GM19238 (cell line): ENCODE measurements around the gene GPATCH1.

Experiments
- DNase-seq: peaks from one replicate; pipeline ENCODE4 v3.0.0; 2011; ENCODE audit warnings: low spot score; ENCODE audit not compliant: insufficient read length

GPATCH1 gene

DNA sequence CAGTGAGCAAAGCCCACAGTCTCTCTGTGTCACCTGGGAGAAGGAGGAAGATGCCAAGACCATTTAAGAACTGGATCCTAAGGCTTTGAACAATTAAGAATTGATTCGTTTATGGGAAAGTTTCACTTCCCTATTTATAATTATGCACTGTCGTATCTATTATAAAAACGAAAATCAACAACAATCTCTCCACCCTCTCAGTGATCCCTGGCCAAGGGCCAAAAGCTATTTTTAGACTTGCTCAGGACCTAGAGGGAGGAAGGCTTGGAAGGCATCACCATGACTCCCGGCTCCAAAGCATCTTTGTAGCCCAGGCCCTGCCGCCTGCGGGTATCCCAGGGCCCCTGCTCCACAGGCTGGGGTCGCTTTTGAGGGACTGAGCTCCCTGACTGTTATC lies 17.6 kb upstream of the GPATCH1 start:
- no peak for DNase-seq

- no peak for DNase-seq
These were observed 17.1 kb upstream of the GPATCH1 start for GRCh38 chr19:33063753-33064457.

GRCh38 chr19:33064458-33064791 lies 16.6 kb upstream of the GPATCH1 start:
- DNase-seq, result peak; percentile 36

GRCh38 chr19:33064792-33065550 lies 16.0 kb upstream of the GPATCH1 start, which contains the start of gene RHPN2:
RHPN2 (minus strand) TSS chr19:33064888; CDS start chr19:33064852, 36 bp downstream.
- DNase-seq, result peak; percentile 70

- DNase-seq, result no peak
These were observed 14.4 kb upstream of the GPATCH1 start for GRCh38 chr19:33066543-33066942.

- DNase-seq, result no peak
These were observed 13.9 kb upstream of the GPATCH1 start for GRCh38 chr19:33067121-33067520.

DNA sequence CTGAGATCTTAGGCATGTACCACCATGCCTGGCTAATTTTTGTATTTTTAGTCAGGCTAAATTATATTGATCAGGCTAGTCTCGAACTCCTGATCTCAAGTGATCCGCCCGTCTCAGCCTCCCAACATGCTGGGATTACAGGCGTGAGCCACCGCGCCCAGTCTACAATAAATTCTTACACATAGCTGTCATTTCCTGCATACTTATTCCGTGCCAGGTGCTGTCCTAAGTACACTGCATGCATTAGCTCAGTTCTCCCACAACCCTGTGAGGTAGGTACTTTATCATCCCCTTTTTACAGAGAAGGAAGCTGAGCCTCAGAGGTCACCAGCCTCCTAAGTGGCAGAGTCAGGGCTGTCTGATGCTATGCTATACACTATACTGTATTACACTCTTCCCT lies 9.1 kb upstream of the GPATCH1 start:
- DNase-seq, result no peak

- no peak for DNase-seq
These were observed 5.5 kb upstream of the GPATCH1 start for GRCh38 chr19:33075519-33075918.

DNA sequence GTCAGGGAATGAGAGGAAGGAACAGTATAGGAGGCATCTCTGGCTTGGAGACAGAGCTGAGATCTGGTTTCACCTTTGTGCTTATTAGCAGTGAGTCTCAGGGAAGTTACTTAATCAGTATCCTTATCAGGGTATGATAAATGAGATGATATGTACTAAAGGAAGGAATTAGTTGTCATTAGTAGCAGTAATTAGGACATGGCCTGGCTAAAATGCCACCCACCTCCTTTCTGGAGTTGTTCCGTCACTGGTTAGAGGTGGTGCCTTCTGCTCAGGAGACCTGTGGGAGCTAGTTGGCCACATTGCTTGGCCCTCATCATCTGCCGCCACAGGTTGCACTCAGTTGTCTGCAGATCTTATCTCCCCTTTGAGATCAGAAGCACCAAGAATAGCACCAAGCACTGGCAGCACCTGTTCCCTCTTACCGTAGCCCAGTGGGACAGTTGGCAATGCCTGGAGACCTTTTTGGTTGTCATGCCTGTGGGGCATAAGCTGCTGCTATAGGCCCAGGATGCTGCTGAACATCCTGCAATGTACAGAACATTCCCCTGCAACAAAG lies 4.7 kb downstream of the GPATCH1 start:
- no peak for DNase-seq

DNA sequence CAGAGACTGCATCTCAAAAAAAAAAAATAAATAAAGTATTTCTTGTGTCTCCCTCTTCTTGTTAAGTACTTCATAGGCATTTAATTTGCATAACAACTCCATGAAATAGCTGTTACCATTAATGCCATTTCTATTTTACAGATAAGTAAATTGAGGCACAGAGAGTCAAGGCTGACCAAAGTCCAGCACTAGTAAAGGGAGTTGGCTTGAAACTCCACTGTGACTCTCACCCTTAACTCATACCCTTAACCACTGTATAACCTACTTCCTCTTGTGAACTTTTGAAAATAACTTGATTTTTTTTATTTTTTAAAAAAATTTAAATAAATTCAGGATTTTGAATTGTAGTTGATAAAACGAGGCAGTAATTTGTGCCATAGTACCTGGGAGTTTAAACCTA lies 6.0 kb downstream of the GPATCH1 start:
- DNase-seq, result no peak

GRCh38 chr19:33089010-33089409 lies 8.0 kb downstream of the GPATCH1 start:
- no peak for DNase-seq

DNA sequence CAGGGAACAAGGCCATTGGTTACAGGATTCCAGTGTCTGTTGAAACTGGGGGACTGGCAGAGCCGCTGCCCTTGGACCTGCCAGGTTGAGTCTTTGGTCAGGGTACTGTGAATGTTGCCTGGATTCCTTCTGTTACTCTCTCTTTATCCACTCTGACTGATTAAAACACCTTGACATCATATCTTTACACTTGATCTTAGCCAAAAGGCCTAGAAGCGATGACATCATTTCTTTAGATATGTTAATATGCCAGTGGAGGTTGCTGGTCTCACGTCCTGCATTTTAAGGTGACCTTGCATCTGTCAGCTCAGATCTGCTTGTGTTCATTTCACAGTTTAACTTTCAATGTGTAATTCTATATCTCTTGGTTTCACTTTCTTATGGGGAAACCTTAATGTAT lies 9.2 kb downstream of the GPATCH1 start:
- DNase-seq, result no peak

GRCh38 chr19:33093420-33094210 lies 12.6 kb downstream of the GPATCH1 start:
- DNase-seq, result no peak

DNA sequence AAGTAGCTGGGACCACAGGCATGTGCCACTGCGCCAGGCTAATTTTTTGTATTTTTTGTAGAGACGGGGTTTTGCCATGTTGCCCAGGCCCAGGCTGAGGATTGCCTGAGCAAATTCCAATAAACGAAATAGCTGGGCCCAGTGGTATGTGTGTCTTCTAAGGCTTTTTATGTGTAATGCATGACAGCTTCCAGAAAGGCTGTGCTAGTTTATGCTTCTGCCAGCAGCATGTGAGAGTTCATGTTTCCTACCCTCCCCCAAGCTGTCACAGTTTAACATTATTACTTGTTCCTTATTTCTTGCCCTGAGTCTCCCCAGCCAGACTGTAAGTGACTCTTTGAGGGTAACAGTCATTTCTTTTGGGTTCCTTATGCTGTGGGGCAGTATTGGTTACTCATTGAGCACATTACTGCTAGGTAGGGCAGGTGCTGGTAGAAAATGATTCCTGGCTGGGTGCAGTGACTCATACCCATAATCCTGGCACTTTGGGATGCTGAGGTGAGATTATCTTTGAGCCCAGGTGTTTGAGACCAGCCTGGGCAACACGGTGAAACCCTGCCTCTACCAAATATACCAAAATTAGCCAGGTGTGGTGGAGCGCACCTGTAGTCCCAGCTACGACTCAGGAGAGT lies 13.6 kb downstream of the GPATCH1 start:
- DNase-seq, result no peak

DNA sequence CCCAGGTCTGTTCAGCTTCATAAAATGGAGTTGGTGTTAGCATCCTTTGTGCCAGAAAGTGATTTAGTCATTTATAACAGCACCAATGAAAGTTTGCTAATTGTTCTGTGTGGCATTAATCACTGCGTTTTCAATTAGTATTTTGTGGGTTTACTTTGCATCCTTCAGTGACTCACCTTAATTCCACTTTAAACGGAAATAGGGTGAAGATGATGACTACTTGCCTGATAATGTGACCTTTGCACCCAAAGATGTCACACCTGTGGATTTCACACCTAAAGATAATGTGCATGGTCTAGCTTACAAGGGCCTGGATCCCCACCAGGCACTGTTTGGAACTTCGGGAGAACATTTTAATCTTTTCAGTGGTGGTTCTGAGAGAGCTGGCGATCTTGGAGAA lies 15.0 kb downstream of the GPATCH1 start:
- no peak for DNase-seq

DNA sequence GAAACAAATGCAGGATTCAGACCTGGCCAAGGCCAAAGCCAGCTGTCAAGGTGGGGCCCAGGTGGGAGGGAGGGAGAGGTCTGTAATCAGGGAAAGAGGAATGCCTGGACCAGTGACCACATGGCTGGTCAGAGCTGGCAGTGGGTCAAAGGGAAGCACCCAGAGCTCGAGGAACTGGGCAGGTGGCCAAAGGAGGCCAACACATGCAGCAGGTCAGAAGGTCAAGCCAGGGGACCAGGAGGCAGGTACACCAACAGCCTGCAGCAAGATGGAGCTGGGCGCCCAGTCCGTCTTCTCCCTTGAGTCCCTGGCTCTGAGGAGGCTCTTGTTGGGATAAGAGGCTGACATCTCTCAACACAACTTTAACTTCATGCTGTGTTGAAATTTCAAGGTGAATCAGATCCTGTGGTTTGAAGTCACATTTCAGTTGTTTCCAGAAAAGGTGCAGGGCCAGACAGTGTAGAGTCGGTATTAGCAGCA lies 17.1 kb downstream of the GPATCH1 start:
- DNase-seq, result no peak

DNA sequence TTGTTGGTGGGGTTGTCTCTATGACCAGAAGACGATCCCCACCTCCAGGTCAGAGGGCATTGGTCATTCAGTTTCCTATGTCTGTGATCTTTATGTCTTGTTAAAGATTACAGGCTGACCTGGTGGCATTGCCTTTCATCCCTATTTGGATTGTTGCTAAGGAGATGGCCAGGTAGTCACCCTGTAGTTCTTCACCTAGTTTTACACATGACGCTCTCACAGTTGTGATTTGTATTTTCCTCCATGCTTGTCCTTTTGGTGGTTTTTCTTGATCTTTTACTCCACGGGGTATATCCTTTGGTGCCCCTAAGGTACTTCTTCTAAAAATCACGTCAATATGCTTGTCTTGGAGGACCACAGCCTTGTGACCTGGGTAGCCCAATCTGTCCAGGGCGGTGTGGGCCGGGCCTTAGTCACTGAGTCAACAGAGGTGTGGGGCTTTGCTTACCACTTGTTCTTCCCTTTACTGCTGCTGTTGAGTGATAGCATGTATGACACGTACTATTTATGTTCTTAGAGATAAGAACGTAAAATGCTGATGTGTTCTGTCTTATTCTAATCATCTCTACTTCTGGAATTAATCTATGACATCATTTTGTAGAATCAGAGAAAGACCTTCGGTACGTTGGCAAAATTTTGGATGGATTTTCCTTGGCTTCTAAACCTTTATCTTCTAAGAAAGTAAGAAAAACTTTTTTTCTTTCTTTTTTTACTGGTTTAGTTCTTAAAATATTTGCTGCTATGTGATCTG lies 20.1 kb downstream of the GPATCH1 start:
- DNase-seq, result no peak

DNA sequence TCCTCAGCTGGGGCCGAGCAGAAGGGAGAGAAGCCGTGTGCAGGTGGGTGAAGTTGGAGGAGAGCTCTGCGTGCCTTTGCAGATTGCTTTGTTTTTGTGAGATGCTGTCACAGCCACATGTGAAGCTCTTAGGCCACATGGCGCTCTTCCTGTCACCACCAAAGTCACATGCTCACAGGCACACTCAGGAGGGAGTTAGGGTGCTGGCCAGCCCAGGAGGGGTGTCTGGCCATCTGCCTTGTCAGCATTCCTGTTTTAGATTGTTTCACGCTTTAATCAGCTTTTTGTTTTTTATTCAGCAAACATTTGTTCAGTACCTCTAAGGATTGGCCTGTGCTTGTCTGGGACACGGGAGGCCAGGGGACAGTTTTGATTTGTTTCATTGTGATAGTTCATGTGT lies 21.9 kb downstream of the GPATCH1 start:
- DNase-seq, result no peak

GRCh38 chr19:33108161-33108560 lies 27.2 kb downstream of the GPATCH1 start:
- no peak for DNase-seq

DNA sequence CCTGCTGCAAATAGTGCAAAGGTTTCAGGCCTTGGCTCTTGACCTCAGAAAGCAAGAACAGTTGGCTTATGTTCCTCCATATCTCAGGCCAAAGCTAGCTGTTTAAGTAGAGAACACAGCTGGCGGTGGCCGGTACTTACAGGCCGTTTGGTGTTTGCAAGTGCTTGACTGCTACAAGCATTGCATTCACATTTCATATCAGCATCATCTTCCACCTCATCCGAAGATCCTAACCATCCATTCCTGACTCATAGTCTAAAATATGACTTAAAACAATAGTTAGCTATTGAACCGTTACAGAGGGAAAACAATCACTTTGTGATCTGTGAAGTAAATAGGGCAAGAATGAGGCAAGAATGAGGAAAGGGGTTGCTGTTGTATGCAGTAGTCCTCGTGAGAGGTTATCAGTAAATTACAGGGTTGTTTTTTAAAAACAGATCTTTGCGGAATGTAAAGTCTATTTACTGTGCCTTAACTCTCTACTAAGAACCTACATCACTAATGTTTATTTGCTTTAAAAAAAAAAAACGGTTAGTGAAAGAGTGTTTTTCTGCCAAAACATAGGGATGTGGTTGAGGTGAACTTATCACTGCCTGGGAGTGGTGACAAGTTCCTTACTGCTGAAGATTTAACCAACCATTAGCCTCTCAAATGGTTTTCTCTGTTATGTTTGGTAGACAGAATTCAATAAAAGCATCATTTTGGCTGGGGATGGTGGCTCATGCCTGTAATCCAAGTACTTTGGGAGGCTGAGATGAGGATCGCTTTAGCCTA lies 29.3 kb downstream of the GPATCH1 start:
- DNase-seq, result no peak
